ENCODE results near the gene PRDM16. TPM values are rescaled to one million over a fixed set of nuclear protein-coding genes. Genes with fewer than 3 reads are reported as not detected.

The PRDM16 gene
- total and polyA plus RNA-seq, 2 of the 8 experiments (the other 6 are each of a cell fraction or from before 2014, with no cell fraction given), result 0.39 to 0.43 TPM

- TF ChIP-seq CHD7 (IDR thresholded peaks at IDR 0.05; ENCODE audit: insufficient replicate concordance, low read length), result no peak
- no peak for TF ChIP-seq SP1 (IDR thresholded peaks at IDR 0.05; ENCODE audit: low read depth, low read length)
- TF ChIP-seq GTF2F1 (IDR thresholded peaks at IDR 0.05; ENCODE audit: borderline replicate concordance, low read depth, low read length), result no peak
- no peak for TF ChIP-seq ATF3 (IDR thresholded peaks at IDR 0.05; ENCODE audit: insufficient read depth, low read depth, low read length)
- no peak for TF ChIP-seq JUN (IDR thresholded peaks at IDR 0.05; ENCODE audit: low read depth, low read length)
- no peak for TF ChIP-seq ATF2 (IDR thresholded peaks at IDR 0.05; ENCODE audit: low read length)
- TF ChIP-seq SIRT6 (IDR thresholded peaks at IDR 0.05; ENCODE audit: low read length), result no peak
- no peak for TF ChIP-seq CREB1 (IDR thresholded peaks at IDR 0.05)
Observed at GRCh38 chr1:3081171-3081683, 12.2 kb downstream of the PRDM16 start (continued).

Measured in H1 (cell line).